Neural cell (in vitro differentiated cells): ENCODE measurements around the gene SMIM43.

ENCODE experiments used
- CTCF ChIP-seq: fragments of 450-650 bp; IDR thresholded peaks from 2 replicates; pipeline ENCODE4 v1.5.1; 2014; ENCODE audit warnings: antibody characterized with exemption, mild to moderate bottlenecking, moderate library complexity; ENCODE audit not compliant: poor library complexity, severe bottlenecking
- EP300 ChIP-seq: fragments of 450-650 bp; conservative IDR thresholded peaks from 2 replicates; pipeline ENCODE4 v1.6.1; 2014; ENCODE audit warnings: antibody characterized with exemption, mild to moderate bottlenecking, moderate library complexity; ENCODE audit not compliant: poor library complexity, severe bottlenecking
- EZH2 ChIP-seq: fragments of 200-600, 300-800 bp; shearing (Covaris generic), sonication (generic); IDR thresholded peaks from 2 replicates; pipeline ENCODE4 v1.6.1; 2014; ENCODE audit warnings: antibody characterized with exemption, low read length, borderline replicate concordance, mild to moderate bottlenecking; ENCODE audit not compliant: insufficient read depth, poor library complexity, severe bottlenecking
- MXI1 ChIP-seq: fragments of 450-650 bp; conservative IDR thresholded peaks from 2 replicates; pipeline ENCODE4 v1.6.1; 2014; ENCODE audit warnings: antibody characterized with exemption, mild to moderate bottlenecking; ENCODE audit not compliant: poor library complexity, severe bottlenecking
- POLR2AphosphoS5 ChIP-seq: IDR thresholded peaks from 2 replicates; pipeline ENCODE4 v1.6.1; 2012
- REST ChIP-seq: IDR thresholded peaks from 2 replicates; pipeline ENCODE4 v1.6.1; 2012; ENCODE audit warnings: borderline replicate concordance
- TAF1 ChIP-seq: IDR thresholded peaks from 2 replicates; pipeline ENCODE4 v1.6.1; 2012; ENCODE audit warnings: low read depth

GRCh38 chr4:121767166-121767565 lies 2.2 kb upstream of the SMIM43 start:
- TF ChIP-seq CTCF, result no peak
- no peak for TF ChIP-seq EZH2
- TF ChIP-seq EP300, result no peak
- no peak for TF ChIP-seq TAF1
- no peak for TF ChIP-seq REST
- TF ChIP-seq POLR2AphosphoS5, result no peak
- TF ChIP-seq MXI1, result no peak
